Inflammatory macrophage treated with lipopolysaccharide for 4 hours (primary cell): ENCODE results near the gene CYYR1.
A peak's percentile ranks its signal among the peaks of the same experiment; 100 is the strongest.
"Not testable (repeated sequence)": the region's sequence is repeated elsewhere in the genome, so short reads cannot be mapped to it uniquely, and the experiment has no call there.

Source experiments
- DNase-seq: peaks from one replicate; pipeline ENCODE4 v3.0.0-alpha.2; 2020

CYYR1 gene

GRCh38 chr21:26473471-26473870, 99.6 kb downstream of the CYYR1 start:
- no peak for DNase-seq

GRCh38 chr21:26471099-26471471, 102.0 kb downstream of the CYYR1 start:
- DNase-seq: no peak

DNA sequence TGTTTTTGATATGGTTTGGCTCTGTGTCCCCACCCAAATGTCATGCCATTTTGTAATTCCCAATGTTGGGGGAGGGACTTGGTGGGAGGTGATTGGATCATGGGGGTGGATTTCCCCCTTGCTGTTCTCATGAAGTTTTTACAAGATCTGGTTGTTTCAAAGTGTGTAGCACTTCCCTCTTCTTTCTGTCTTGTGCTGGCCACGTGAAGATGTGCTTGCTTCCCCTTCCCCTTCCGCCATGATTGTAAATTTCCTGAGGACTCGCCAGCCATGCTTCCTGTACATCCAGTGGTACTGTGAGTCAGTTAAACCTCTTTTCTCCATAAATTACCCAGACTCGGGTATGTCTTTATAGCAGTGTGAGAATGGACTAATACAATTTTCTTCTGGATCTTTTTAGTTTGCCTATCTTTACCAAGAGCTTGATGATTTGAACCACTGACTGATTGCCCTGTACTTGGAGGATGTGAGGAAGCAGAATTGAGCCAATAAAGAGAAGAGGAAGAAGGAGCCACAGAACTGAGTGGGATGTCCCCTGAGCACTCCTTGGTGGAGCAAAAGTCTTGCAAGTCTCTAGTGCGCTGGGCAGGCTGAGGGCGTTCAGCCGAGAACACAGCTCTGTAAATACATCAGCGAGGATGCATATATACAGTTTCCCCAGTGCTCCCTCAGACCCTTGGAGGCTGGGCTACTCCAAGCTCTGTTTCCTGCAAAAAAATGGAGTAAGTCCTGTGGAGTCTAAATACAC, 102.6 kb downstream of the CYYR1 start:
- DNase-seq: peak; percentile 68

DNA sequence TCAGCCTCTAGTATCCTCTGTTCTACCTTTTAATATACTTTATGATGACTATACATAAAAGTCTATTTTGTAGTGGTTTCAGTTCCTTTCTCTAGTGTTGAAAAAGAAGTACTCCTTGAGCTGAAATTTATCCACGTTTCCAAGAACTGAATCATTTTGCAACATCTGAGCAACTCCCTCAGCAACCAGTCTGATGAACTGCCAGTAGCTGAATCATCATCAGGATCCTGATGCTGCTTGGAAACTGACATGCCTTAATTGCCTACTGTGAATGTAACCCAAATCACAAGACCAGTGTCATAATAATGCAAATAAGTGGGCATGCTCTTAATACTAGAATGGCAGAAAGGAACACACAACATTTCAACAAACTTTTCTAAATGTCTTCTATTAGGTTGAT, 103.3 kb downstream of the CYYR1 start:
- DNase-seq: peak; percentile 94

- no peak for DNase-seq
Observed at GRCh38 chr21:26465916-26466315, 107.2 kb downstream of the CYYR1 start.

DNA sequence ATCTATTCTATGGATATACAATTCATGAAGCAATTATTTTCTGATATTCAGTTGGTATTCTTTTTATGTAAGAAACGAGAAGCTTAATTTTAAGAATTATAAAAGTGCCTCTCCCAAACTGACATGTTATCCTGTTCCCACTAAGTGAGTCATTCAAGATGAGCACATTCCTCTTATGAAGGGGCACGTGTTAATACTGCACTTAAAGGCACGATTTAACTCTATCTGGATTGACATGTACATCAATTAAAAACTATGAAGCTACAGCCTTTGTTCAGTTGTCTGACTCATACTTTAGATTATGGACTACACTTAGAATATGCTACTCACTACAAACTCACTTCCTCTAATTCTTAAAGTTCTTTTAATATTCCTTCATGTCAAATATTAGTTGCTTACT, 111.6 kb downstream of the CYYR1 start:
- DNase-seq: no peak

- no peak for DNase-seq
Observed at GRCh38 chr21:26460621-26461020, 112.5 kb downstream of the CYYR1 start.

DNA sequence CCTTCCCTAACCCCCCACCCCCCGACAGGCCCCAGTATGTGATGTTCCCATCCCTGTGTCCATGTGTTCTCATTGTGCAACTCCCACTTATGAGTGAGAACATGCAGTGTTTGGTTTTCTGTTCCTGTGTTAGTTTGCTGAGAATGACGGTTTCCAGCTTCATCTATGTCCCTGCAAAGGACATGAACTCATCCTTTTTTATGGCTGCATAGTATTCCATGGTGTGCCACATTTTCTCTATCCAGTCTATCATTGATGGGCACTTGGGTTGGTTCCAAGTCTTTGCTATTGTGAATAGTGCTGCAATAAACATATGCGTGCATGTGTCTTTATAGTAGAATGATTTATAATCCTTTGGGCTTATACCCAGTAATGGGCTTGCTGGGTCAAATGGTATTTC, 114.2 kb downstream of the CYYR1 start:
- not testable (repeated sequence) for DNase-seq

DNA sequence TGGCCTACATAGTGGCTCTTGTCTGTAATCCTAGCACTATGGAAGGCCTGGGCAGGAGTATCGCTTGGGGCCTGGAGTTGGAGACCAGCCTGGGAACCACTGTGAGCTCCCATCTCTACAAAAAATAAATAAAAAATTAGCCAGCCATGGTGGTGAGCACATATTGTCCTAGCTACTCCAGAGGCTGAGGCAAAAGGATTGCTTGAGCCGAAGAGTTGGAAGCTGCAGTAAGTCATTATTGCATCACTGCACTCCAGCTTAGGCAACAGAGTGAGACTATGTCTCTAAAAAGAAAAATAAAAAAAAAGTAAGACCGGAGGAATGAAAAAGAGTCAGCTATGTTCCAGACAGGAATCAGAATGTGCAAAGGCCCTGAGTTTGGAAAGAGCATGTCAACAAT, 115.3 kb downstream of the CYYR1 start:
- no peak for DNase-seq

DNA sequence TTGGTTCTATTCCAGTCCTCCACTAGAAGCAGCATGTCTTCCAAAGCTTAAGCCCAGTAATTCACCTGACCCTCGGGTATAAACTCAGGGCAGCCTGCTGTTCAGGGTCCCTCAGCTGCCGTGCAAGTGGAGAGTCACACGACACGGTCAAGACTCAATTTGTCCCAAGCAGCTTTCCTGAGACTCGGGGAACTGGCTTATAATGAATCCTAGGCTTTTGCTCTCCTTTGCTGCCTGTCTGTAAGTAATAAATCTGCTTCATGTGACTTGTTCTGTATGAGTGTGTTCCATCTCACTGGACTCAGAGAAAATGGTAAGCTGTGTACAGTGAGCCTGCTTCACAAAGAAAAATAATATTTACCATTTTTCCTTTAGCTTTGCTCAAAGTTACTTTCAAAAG, 119.8 kb downstream of the CYYR1 start:
- no peak for DNase-seq

DNA sequence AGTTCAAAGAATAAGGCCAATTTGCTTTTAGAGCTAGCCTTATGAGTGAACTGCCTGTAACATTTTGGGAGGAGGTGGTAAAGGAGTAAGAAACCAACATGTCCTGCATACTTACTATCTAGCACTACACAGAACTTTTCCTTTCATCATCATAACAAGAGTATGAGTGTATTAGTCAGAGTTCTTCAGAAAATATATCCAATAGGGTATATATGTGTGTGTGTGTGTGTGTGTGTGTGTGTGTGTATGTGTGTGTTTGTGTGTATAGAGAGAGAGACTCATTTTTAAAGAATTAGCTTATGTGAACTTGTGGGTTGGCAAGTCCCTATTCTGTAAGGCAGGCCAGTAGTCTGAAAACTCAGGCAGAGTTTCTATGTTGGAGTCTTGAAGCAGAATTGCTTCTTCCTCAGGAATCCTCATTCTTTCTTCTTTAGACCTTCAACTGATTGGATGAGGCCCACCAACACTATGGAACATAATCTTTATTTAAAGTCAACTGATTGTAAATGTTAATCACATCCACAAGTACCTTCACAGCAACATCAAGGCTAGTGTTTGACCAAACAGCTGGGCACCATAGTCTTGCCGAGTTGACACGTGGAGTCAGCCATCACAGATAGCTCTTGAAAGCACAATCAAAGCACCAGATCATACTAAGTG, 121.9 kb downstream of the CYYR1 start:
- no peak for DNase-seq

GRCh38 chr21:26449161-26449560, 123.9 kb downstream of the CYYR1 start:
- DNase-seq: no peak

DNA sequence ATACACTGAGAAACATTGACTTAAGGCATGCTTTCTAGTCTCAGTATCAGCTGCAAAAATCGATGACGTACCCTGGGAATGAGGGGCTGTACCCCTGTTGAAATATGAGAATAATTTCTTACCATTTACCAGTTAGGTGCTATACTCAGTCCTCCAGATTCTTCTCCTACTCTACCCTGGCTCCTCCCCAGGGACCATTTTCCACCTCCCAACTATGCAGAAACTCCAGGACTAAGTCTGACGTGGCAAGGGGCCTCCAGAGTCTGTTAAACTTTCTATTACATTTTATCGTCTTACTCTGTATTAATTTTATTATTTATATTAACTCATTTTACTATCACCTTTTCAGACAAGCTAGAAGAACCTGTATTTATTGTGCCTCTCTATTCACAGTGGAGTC, 124.3 kb downstream of the CYYR1 start:
- DNase-seq: no peak

GRCh38 chr21:26447932-26448475, 125.1 kb downstream of the CYYR1 start:
- DNase-seq: no peak

GRCh38 chr21:26445440-26445839, 127.6 kb downstream of the CYYR1 start:
- no peak for DNase-seq

GRCh38 chr21:26444646-26445045, 128.4 kb downstream of the CYYR1 start:
- DNase-seq: no peak

DNA sequence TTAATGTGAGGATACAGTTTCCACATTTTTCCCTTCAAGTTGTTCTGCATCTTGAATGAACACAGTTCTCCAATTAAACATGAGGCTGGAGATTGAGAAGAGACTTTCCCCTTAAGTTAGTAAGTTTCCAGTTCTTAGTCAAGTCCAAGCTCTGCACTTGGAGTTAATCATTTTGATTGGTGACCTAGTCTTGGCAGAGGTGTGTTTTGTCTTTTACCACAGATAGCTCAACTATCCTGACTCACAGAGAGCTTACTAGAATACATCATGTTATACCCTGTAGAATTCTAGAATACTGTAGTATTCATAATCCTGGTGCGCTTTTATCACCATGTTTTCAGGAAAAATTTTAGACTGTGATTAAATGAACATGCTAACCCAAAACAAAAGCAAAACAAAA, 129.2 kb downstream of the CYYR1 start:
- DNase-seq: no peak

DNA sequence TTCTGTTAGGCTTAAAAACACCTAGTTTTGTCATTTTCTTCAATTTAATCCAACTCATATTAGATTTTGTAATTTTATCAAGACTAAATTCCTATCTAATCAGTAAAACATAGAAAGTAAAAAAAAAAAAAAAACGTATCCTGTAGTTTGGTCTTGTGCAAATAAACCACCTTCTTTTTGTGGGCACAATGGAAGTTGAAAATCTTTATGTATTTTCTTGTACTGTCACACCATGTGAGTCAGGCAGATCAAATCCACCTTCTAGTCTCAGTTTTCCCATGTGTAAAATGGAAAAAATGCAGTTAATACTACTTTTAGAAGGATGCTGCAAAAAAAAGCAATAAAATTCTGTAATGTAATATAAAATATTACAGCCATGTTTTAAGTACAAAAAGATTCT, 129.8 kb downstream of the CYYR1 start:
- no peak for DNase-seq

DNA sequence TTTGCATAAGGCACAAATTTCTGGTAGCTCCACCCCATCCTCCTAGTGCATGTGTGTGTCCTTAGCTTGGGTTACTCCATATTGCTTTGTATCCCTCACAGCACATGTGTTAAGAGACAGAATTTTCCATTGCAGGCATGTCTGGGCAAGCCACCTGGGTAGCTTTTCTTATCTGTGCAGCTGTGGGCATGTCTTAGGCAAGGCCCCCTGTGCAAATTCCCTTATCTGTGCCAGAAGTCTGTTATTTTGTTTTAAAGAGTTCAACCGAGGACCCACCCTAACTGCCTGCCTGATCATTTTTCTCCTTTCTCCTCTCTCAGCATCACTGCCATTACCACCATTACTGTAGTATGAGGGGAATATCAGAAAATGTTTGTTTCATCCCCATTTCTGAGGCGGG, 131.9 kb downstream of the CYYR1 start:
- no peak for DNase-seq

- no peak for DNase-seq
Observed at GRCh38 chr21:26438976-26439375, 134.1 kb downstream of the CYYR1 start.

DNA sequence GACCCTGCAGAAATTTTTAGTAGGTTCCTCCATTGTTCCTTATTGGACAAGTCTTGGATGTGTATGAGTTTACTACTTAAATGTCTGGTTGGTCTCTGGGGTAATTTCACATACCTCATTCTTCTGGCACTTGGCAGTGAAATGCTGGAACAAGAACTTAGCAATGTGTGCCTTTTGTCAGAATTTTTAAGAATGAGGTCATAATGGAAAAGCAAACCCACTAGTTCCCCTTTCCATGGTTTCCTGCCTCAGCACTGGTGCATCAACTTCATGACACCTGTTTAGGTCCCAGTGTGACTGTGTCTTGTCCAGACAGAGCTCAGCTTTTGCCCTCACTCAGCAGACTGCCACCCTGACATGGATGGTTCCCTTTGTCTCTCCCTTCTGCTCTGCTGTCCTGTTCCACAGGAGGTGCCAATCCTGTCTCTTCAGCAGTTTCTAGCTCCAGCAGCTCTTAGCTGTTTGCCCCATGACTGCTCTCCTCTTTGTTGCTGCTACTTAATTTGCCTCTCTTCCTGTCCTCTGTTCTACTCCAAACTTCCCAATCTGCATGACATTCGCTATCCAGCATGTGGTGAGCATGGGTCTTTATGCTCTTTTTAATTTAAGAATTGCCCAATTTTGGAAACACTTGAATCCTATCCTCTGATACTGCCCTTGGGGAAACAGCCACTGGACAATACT, 135.6 kb downstream of the CYYR1 start:
- peak; percentile 36 for DNase-seq

GRCh38 chr21:26433386-26433785, 139.7 kb downstream of the CYYR1 start:
- DNase-seq: no peak

DNA sequence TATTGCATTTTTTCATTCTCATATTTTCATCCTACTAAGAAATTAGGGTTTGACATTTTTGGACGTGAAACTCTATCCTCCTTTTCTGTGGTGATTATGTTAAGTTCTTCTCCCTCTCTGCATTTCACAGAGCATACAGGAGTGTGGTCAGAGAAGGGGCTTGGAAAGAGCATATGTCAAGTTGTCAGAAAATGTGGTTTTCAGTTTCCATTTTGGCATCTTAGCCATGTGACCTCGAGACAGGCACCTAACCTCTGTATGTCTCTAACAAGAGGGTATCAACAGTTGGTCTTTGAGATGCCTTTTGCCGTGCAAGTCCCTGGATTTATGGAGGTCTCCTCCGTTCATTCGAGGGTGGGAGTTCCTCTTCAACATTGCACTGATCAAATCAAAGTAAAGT, 140.7 kb downstream of the CYYR1 start:
- DNase-seq: no peak

DNA sequence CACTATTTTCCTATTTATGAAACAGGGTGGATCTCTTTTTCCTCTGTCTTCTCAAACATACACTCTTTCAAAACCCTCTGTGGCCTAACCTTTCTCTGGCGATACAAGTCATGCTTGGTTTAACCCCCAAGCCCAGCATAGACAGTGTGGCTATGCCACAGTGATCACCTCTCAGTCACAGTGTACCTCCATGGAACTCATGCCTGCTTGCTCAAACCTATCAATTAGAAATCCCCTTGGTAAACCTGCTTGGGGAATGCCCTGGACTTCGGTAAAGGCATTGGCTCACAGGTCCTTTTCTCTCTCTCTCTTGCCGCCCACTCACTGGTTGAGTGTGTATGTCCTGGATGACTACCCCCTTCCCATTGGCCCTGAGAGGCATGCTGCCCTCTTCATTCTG, 147.5 kb downstream of the CYYR1 start:
- DNase-seq: no peak
